ENCODE data around the gene IL5RA.

Gene IL5RA

GRCh38 chr3:3110749-3111361, 681 bp upstream of the IL5RA start:
- in situ Hi-C loops (cut with HindIII; ENCODE audit: low pct_ligation_motif_present, low pct_unique_long_range_greater_than_20kb, low sequenced_read_pairs), result no loop called here
- DNase-seq, result no peak

DNA sequence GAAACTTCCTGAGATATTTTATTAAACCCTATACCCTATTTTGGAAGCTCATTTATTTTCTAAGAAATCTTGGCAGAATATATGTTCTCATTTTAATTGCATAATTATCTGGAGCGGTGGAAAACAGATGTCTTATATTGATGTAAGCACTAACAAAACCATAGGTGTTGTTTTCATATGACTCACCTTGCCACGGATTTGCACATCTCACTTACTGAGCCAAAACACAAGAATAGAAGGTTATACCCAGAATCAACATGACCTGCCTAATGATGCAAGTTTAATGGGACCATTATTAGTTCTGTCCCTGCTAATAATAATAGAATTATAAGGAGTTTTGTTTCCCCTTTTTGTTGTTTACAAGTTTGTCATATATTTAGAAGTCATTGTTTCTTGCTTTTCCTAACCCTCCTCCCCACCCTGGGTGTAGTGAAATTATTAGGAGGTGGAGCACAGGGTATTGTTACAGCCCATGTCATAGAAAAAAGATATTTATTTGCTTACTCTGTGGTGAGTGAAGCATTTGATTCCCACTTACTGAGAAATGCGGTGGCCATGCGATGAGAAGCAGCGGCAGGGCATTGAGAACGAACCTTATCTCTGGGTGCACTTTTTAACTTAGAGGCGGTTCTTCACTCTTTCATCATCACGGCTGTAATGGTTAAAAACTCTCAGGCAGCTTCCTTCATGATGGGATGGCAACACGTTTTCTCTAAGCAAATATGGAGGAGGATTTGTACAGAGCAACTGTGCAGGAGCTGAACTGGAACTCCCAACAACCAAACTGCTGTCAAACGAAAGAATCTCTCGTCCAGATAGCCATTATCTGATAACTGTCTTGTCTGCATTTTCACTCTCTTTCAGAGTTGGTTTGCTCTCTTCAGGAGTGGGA, 521 bp downstream of the IL5RA start:
- DNase-seq, result no peak
- in situ Hi-C loops (cut with HindIII; ENCODE audit: low pct_ligation_motif_present, low pct_unique_long_range_greater_than_20kb, low sequenced_read_pairs), result no loop called here

GRCh38 chr3:3107858-3108257, 2.3 kb downstream of the IL5RA start:
- in situ Hi-C loops (cut with HindIII; ENCODE audit: low pct_ligation_motif_present, low pct_unique_long_range_greater_than_20kb, low sequenced_read_pairs), result no loop called here
- DNase-seq, result no peak

DNA sequence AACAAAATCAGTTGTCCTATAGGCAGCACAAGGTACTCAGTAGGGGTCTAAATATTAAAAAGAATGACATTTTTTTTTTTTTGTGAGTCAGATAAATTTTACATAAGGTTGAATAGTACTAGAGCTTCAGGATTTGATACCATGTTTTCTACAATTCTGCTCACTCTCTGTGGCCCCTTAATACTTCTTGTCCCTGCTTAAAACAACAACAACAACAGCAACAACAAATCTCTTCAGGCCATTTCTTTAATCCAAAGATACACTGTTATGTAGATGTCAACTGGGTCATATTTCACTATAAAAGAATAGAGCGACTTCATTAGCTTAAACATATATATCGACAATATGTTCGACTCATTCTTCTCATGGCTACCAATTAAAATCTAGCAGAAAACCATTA, 3.0 kb downstream of the IL5RA start:
- in situ Hi-C loops (cut with HindIII; ENCODE audit: low pct_ligation_motif_present, low pct_unique_long_range_greater_than_20kb, low sequenced_read_pairs), result no loop called here
- no peak for DNase-seq

- no peak for DNase-seq
- in situ Hi-C loops (cut with HindIII; ENCODE audit: low pct_ligation_motif_present, low pct_unique_long_range_greater_than_20kb, low sequenced_read_pairs), result no loop called here
These were observed 4.4 kb downstream of the IL5RA start for GRCh38 chr3:3105815-3106214.

DNA sequence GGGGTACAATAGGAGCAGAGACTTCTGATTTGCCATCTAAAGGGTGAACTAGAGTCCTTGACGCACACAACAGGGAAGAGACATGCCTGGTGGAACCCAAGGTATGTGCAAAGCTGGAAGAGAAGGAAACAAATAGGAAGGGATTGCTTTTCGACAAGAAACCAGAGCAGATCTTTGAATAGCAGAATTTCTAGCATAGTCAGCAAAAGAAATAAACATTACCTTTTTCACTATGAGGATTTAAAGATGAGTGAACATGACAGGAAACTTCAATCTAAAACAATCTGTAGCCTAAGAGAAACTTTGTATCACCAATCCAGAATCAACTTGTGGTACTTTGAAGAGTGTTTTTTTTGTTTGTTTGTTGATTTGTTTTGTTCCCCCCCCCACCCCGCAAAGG, 4.9 kb downstream of the IL5RA start:
- in situ Hi-C loops (cut with HindIII; ENCODE audit: low pct_ligation_motif_present, low pct_unique_long_range_greater_than_20kb, low sequenced_read_pairs), result no loop called here
- DNase-seq, result no peak

GRCh38 chr3:3102751-3103150, 7.4 kb downstream of the IL5RA start:
- DNase-seq, result no peak
- in situ Hi-C loops (cut with HindIII; ENCODE audit: low pct_ligation_motif_present, low pct_unique_long_range_greater_than_20kb, low sequenced_read_pairs), result no loop called here

DNA sequence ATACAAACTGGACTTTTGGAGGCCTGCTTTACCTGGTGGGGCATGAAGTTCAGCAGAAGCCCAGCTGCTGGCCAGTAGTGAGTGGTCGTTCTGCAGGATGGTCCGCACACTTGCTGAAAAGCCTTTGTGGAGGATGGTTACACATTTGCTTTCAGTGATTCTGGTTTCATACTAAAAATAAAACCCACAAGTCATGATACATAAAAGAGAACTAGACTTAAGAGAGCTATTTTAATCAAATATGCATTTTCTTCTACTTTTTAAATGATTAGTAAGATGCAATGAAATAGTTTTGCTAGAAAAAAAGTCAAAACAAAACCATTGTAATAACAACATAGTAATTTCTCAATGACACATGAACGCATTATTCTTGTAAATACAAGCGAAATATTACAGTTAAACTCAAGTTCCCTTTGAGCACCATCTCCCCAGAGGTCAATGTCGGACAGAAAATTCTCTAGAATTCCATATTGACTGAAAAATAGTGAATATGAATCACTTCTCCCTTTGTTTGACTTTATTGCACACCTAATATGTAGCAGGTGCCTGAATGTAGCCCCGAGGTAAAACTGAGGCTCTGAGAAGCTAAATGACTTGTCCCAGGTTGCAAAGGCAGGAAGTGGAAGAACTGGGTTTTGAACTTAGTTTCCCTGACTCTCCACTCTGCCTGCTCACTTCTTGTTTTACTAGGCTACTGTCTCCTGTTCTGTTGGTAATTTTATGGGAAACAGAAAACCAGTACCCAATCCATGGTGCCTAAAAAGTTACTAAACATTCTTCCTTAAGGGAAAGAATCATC, 8.3 kb downstream of the IL5RA start:
- no peak for DNase-seq
- in situ Hi-C loops (cut with HindIII; ENCODE audit: low pct_ligation_motif_present, low pct_unique_long_range_greater_than_20kb, low sequenced_read_pairs), result no loop called here

DNA sequence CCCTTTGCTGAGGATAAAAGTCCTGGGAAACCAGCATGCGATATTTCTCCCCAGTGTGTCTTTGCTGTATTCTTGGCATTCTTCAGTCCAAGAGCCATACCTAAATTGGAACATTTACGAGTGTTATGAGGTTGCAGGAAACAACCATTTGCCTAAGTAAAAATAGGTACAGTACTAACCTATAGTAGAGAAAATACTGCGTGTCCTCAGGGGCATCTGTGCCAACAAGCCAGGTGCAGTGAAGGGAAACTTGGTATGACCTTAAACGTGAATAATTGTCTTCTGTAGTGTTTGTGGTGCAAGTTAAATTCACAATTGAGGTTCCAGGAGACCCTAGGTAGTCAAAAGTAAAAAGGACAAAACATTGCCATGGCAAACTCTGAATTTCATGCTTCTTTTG, 12.2 kb downstream of the IL5RA start:
- DNase-seq, result no peak
- in situ Hi-C loops (cut with HindIII; ENCODE audit: low pct_ligation_motif_present, low pct_unique_long_range_greater_than_20kb, low sequenced_read_pairs), result no loop called here

DNA sequence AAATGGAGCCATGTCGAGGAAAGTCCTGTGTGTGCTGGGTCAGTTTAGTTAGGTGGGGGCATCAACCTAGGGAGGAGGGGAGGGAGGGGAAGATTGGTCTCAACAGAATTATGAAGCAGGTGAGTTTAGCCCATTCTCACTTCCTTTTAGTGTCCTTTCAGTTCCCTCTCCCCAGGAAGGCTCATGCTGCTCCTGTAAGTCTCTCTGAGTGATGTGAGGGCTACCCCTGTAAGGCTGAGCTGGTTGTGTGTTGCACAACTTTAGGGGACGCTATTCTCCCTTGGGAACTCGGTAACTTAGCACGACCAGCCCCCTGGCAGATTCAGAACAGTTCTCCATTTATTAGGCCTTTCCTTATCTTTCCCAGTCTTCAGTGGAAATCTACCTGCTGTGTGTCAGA, 21.2 kb downstream of the IL5RA start:
- no peak for DNase-seq
- in situ Hi-C loops (cut with HindIII; ENCODE audit: low pct_ligation_motif_present, low pct_unique_long_range_greater_than_20kb, low sequenced_read_pairs), result no loop called here

- DNase-seq, result no peak
- in situ Hi-C loops (cut with HindIII; ENCODE audit: low pct_ligation_motif_present, low pct_unique_long_range_greater_than_20kb, low sequenced_read_pairs), result no loop called here
These were observed 22.3 kb downstream of the IL5RA start for GRCh38 chr3:3087716-3088465.

GRCh38 chr3:3087279-3087678, 22.9 kb downstream of the IL5RA start:
- in situ Hi-C loops (cut with HindIII; ENCODE audit: low pct_ligation_motif_present, low pct_unique_long_range_greater_than_20kb, low sequenced_read_pairs), result no loop called here
- DNase-seq, result no peak

DNA sequence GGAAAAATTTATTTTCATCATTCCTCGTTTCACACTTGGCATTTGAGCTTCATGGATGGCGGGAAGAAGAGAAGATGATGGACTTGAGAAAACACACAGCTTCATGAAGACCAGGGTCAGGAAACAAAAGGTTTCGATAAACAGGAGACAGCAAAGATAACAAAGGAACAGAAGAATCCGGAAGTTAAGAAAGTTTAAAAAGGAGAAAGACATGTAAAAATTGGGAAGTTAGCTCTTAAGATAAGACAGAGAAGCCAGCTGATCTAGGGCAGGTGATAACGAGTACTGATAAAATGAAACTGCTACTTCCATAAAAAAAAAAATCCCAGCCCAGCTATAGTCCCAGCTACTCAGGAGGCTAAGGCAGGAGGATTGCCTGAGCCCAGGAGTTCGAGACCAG, 23.9 kb downstream of the IL5RA start:
- no peak for DNase-seq
- in situ Hi-C loops (cut with HindIII; ENCODE audit: low pct_ligation_motif_present, low pct_unique_long_range_greater_than_20kb, low sequenced_read_pairs), result no loop called here

DNA sequence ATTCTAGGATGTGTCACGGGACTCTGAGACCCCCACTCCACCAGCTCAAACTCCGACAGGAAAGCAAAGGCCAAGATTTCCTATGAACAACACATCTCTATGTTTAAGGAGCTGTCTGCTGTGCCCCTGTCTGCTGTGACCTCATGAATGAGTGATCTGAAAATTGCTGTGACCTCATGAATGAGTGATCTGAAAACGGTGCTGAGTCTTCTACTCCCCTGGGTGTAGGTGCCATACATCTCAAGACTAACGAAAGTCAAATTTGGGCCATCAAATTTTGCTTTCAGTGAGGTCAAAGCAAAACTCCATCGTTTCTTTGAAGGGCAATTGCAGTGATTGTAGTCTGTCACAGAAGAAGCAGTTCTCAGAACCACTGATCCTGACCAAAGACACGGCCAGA, 24.4 kb downstream of the IL5RA start:
- no peak for DNase-seq

GRCh38 chr3:3084890-3085289, 25.3 kb downstream of the IL5RA start:
- DNase-seq, result no peak
- in situ Hi-C loops (cut with HindIII; ENCODE audit: low pct_ligation_motif_present, low pct_unique_long_range_greater_than_20kb, low sequenced_read_pairs), result no loop called here

More for the DNA sequence above, 24.4 kb downstream of the IL5RA start:
- in situ Hi-C loops (cut with HindIII; ENCODE audit: low pct_ligation_motif_present, low pct_unique_long_range_greater_than_20kb, low sequenced_read_pairs), result no loop called here

GRCh38 chr3:3082234-3082924, 27.8 kb downstream of the IL5RA start:
- in situ Hi-C loops (cut with HindIII; ENCODE audit: low pct_ligation_motif_present, low pct_unique_long_range_greater_than_20kb, low sequenced_read_pairs), result no loop called here

GRCh38 chr3:3081381-3082233, 28.6 kb downstream of the IL5RA start:
- DNase-seq, result no peak
- in situ Hi-C loops (cut with HindIII; ENCODE audit: low pct_ligation_motif_present, low pct_unique_long_range_greater_than_20kb, low sequenced_read_pairs), result no loop called here

More at GRCh38 chr3:3082234-3082924, 27.8 kb downstream of the IL5RA start:
- no peak for DNase-seq
